ENCODE measurements around the gene SLC35A5.
"Not testable (repeated sequence)": the region's sequence is repeated elsewhere in the genome, so short reads cannot be mapped to it uniquely, and the experiment has no call there.

Gene SLC35A5

GRCh38 chr3:112561734-112562529, at the start of gene SLC35A5, which contains the start of gene ATG3:
TSS of gene SLC35A5 (plus strand) at chr3:112562045. CDS start at chr3:112563404, 1,359 bp downstream.
TSS of gene ATG3 (minus strand) at chr3:112561962. CDS start at chr3:112561528, 434 bp downstream.
- no peak for TF ChIP-seq CTCF (conservative IDR thresholded peaks at IDR 0.05; ENCODE audit: low read depth, low read length)
- peak within 1 kb of the TSS; percentile 100 for H3K4me3 ChIP-seq (ENCODE audit: low read depth, low read length)
- peak; percentile 99 for DNase-seq (ENCODE audit: low read depth)

GRCh38 chr3:112512320-112512719, 49.5 kb upstream of the SLC35A5 start:
- no peak for DNase-seq (ENCODE audit: low read depth)
- H3K4me3 ChIP-seq (ENCODE audit: low read depth, low read length), result no peak overlapping the region
- no peak for TF ChIP-seq CTCF (conservative IDR thresholded peaks at IDR 0.05; ENCODE audit: low read depth, low read length)

GRCh38 chr3:112514527-112515128, 47.2 kb upstream of the SLC35A5 start:
- no peak for TF ChIP-seq CTCF (conservative IDR thresholded peaks at IDR 0.05; ENCODE audit: low read depth, low read length)
- peak; percentile 70 for DNase-seq (ENCODE audit: low read depth)
- no peak overlapping the region for H3K4me3 ChIP-seq (ENCODE audit: low read depth, low read length)

- not testable (repeated sequence) for H3K4me3 ChIP-seq (ENCODE audit: low read depth, low read length)
- peak; percentile 18 for DNase-seq (ENCODE audit: low read depth)
Observed at GRCh38 chr3:112518970-112519369, 42.9 kb upstream of the SLC35A5 start.

GRCh38 chr3:112519424-112520001, 42.3 kb upstream of the SLC35A5 start:
- peak; percentile 93 for DNase-seq (ENCODE audit: low read depth)
- H3K4me3 ChIP-seq (ENCODE audit: low read depth, low read length), result no peak overlapping the region
- TF ChIP-seq CTCF (conservative IDR thresholded peaks at IDR 0.05; ENCODE audit: low read depth, low read length), result peak; percentile 78

- not testable (repeated sequence) for H3K4me3 ChIP-seq (ENCODE audit: low read depth, low read length); DNase-seq (ENCODE audit: low read depth)
Observed at GRCh38 chr3:112524127-112524526, 37.7 kb upstream of the SLC35A5 start.

- H3K4me3 ChIP-seq (ENCODE audit: low read depth, low read length), result no peak overlapping the region
- no peak for TF ChIP-seq CTCF (conservative IDR thresholded peaks at IDR 0.05; ENCODE audit: low read depth, low read length)
- DNase-seq (ENCODE audit: low read depth), result no peak
Observed at GRCh38 chr3:112530573-112530972, 31.3 kb upstream of the SLC35A5 start.

Measured in choroid plexus epithelial cell (primary cell).